GM18511 (cell line): ENCODE measurements around the gene MSI2.

Experiments
- ATAC-seq: cut with Tn5 transposase; IDR thresholded peaks from one replicate; pipeline ENCODE4 v1.9.1; 2021; ENCODE audit warnings: mild to moderate bottlenecking, moderate library complexity; ENCODE audit not compliant: unreplicated experiment

Gene MSI2

GRCh38 chr17:57468932-57469775, 212.8 kb downstream of the MSI2 start:
- ATAC-seq, result peak; percentile 50

DNA sequence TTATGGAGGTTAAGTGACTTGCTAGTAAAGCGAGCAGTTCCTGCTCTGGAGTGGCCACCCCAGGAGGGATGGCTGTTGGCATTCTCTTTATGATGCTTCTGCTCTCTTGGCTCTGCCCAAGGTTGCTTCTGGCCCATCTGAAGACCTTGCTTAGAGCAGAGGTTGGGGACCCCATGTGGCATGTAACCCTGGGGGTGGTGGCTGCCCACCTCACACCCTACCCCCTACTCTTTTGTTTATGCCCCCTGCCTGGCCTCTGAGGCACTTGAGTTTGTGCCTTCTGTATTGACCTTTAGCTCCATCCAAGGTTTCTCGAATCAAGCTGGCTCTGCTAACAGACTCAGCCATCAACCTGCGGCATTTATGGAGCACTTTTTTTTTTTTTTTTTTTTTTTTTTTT, 214.6 kb downstream of the MSI2 start:
- no peak for ATAC-seq

- ATAC-seq, result no peak
Observed at GRCh38 chr17:57471868-57472368, 215.6 kb downstream of the MSI2 start.

GRCh38 chr17:57475796-57476195, 219.5 kb downstream of the MSI2 start:
- no peak for ATAC-seq

- no peak for ATAC-seq
Observed at GRCh38 chr17:57477522-57478362, 221.4 kb downstream of the MSI2 start.

- ATAC-seq, result no peak
Observed at GRCh38 chr17:57478478-57479250, 222.3 kb downstream of the MSI2 start.

DNA sequence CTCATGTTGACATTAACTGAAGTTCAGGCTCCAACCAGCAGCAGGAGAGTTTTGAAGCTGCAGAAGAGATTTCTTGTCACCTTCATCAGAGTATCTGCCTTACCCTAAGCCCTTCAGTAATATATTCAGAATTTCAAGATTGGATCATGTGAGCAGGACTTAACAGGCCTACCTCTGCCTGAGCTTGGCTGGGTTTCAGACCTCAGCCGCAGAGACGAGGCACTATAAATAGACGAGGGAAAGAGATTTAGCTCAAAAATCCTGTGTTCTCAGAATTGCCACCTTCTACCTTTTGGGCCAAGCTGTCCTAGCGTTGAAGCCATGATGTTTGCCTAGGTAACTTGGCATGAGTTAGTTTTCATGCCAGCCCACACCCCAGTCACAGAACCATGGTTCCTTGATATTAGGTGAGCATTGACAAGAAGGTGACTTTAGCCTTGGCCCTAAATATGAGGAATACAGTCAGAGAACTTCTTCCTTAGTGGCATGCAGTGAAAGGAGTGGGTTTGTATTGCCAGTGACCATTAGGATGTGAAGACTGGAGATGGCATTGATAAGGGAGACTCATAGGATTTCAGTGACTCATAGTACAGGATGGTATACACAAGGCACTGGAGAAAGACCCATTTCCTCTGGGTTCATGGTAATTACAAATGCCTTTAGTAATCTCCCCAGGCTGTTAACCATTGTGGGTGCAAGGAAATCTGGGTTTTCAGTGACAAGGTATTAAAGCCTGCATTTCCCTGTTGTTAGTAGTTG, 224.3 kb downstream of the MSI2 start:
- ATAC-seq, result no peak

DNA sequence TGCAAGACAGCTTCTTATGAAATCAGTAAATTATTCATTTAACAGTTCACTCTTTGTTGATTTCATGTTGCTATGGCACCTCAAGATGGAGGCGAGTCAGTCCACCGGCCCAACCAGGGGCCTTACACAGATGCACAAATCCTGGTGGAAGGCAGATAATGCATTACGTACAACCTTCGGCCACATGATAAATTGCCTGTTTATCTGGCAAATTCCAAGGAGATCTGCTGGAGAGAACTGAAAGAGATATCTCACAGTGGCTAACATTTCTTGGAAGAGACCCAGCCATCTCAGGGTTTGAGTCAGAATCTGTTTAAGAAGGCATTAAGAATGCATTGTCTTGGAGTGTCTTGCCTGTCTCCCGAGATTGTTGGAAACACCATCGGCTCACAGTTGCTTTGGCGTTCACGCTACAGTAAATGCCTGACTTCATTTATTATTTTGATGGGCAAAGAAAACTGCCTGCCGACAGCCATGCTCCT, 225.6 kb downstream of the MSI2 start:
- no peak for ATAC-seq

GRCh38 chr17:57482657-57483056, 226.3 kb downstream of the MSI2 start:
- no peak for ATAC-seq

DNA sequence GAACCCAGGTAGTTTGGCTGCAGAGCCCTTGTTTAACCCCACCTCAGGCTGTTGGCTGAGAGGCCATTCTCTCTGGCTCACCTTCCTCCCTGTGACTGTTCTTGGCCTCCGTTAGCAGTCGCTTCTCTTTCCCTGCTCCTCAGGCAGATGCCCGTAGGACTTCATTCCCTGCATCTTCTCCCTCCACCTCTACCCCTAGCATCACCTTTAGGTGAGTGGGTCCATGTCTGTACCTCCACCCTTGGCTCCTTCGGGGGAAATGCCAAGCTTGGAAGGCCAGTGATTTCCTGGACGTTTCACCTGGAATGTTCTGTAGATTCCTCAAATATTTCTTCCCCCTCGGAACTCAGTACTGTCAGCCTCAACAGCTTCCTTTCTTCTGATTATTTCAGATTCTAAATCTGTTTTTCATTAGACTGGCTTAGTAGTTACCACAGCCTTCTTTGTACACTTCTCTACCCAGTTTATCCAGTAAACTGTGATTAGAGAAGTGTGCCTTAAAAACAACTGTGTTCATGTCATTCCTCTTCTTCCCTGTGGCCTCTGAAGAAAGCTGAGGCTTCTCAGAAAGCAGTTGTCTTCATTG, 227.9 kb downstream of the MSI2 start:
- no peak for ATAC-seq

DNA sequence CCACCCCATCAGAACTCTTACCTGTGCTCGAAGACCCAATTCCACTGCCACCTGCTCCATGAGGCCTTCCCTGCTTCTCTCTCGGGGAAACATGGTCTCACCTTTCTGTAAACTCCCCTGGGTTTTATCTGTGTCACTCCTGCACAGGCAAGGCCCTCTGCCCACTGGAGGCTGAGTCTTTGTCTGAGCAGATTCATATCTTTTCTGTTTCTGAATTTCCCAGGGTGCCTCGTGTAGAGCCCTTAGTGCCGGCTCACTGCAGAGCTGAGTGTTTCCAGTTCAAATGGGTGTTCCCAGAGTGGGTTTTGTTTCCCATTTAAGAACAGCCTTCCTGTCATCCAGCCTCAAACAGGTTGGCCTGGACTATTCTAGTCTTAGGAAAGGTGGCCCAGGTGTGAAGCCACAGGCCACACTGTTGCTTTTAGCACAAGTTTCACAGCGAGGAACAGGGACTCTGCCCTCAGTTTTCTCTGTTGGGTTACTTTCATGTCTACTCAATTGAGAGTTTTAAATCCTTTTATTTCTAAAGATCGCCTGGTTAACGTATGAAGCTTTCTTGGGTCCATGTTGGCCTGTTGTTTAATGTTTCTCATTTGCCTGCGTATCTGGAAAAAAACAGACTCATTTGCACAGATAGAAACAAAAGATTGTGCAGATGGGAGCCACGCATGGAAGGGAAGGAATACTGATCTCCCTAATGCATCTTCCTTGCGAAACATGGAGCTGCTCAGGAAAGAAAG, 228.7 kb downstream of the MSI2 start:
- no peak for ATAC-seq

GRCh38 chr17:57485566-57485865, 229.2 kb downstream of the MSI2 start:
- no peak for ATAC-seq

DNA sequence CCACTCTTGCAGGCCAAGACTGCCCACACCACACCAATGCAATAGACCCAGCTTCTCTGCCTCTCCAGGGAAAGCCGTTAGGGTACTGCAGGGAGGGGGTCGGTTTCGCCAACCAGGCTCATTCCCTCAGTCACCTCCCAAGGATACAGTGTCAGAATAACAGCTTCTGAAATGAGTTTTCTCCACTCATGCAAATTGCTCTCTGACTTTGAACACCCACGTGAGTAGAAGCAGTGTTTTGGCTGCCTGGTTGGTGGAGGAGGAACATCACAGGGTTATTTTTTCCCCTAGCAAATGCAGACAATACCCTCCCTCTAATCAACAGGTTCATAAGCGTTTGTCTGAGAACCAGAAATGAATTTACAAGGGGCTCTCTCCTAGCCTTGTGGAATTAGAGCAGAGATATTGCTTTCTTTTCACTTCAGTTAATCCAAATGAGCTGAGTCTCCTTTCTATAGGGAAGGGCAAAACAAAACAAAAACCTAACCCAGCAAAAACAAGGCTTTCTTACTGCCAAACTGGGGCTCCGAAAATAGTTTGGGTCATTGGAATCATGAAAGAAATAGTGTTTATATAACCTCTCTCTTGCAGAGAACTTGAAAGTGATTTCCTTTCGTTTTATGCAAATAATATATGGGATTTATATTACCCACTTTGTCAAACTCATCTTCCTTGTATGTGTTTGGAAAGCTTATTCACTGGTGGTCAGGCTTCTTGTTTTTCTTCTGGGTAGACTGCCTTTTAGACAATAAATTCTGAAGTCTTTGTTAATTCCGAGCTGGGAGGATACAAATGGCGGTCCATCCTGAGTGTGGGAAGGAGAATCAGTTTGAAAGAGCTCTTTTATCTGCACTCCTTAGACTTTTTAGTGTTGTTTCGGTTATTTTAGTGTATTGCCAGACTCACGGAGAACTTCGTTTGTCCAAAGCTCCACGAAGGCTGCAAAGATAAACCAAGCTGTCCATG, 229.9 kb downstream of the MSI2 start:
- ATAC-seq, result no peak

GRCh38 chr17:57486882-57487301, 230.6 kb downstream of the MSI2 start:
- no peak for ATAC-seq

- ATAC-seq, result no peak
Observed at GRCh38 chr17:57487573-57487972, 231.2 kb downstream of the MSI2 start.

- ATAC-seq, result no peak
Observed at GRCh38 chr17:57488856-57489255, 232.5 kb downstream of the MSI2 start.

GRCh38 chr17:57489321-57489720, 233.0 kb downstream of the MSI2 start:
- no peak for ATAC-seq
